Tibial nerve (tissue), 4 donors: ENCODE results near the gene NUP62.

Experiments used
- CTCF ChIP-seq, 5 experiments: fragments of 200-600 bp in 3 of 5; fragments of 450-650 bp in 2 of 5; sonication (generic) in 3 of 5; IDR thresholded peaks; one replicate each; pipeline ENCODE4 v1.5.1; 2016 to 2019; ENCODE audit warnings: antibody characterized with exemption in 5 of 5, mild to moderate bottlenecking in 3 of 5, moderate library complexity in 2 of 5
- EP300 ChIP-seq, 2 donors: sonication (generic); formaldehyde crosslinking; IDR thresholded peaks; one replicate each; pipeline ENCODE4 v1.6.1; 2017; ENCODE audit warnings: antibody characterized with exemption in 2 of 2, mild to moderate bottlenecking in 1 of 2
- POLR2A ChIP-seq, 2 donors: fragments of 450-650 bp; IDR thresholded peaks; one replicate each; pipeline ENCODE4 v1.6.1; 2017; ENCODE audit warnings: antibody characterized with exemption in 2 of 2, mild to moderate bottlenecking in 2 of 2, moderate library complexity in 2 of 2

GRCh38 chr19:49929611-49930482 lies 543 bp upstream of the NUP62 start:
- TF ChIP-seq CTCF (IDR thresholded peaks at IDR 0.05), result peak in 2 of 5 experiments; percentile 52 to 58
- TF ChIP-seq EP300 (IDR thresholded peaks at IDR 0.05), result peak; percentile 69 to 85
- TF ChIP-seq POLR2A (IDR thresholded peaks at IDR 0.05), result peak in 1 of 2 donors; percentile 23
